Mesenchymal stem cell (in vitro differentiated cells and primary cell): ENCODE measurements around the gene PKN2.

Source experiments
- DNase-seq: peaks from one replicate; pipeline ENCODE4 v3.0.0-alpha.2; 2013
- H2AFZ ChIP-seq: one replicate; pipeline ENCODE4 v1.6.1; 2013; ENCODE audit warnings: low read depth, mild to moderate bottlenecking, control low read depth, inconsistent platforms, low read length, moderate library complexity
- H2AK5ac ChIP-seq: 2 replicates; pipeline ENCODE4 v1.6.1; 2013; ENCODE audit warnings: low read length, moderate library complexity, mild to moderate bottlenecking, inconsistent platforms; ENCODE audit not compliant: severe bottlenecking
- H2BK120ac ChIP-seq: one replicate; pipeline ENCODE4 v1.6.1; 2013; ENCODE audit warnings: low read depth, mild to moderate bottlenecking, inconsistent platforms, low read length, moderate library complexity
- H2BK12ac ChIP-seq, 2 experiments: one replicate each; pipeline ENCODE4 v1.6.1; 2013; ENCODE audit warnings: inconsistent platforms in 2 of 2, low read length in 2 of 2, mild to moderate bottlenecking in 2 of 2, moderate library complexity in 2 of 2, control low read depth in 1 of 2
- H2BK15ac ChIP-seq: one replicate; pipeline ENCODE4 v1.6.1; 2013; ENCODE audit warnings: mild to moderate bottlenecking, low read depth, inconsistent platforms; ENCODE audit not compliant: poor library complexity, severe bottlenecking
- H2BK5ac ChIP-seq: 2 replicates; pipeline ENCODE4 v1.6.1; 2013; ENCODE audit warnings: low read depth, mild to moderate bottlenecking, low read length, control low read depth, inconsistent platforms; ENCODE audit not compliant: poor library complexity, severe bottlenecking
- H3K14ac ChIP-seq, 2 experiments: one replicate each; pipeline ENCODE4 v1.6.1; 2013; ENCODE audit warnings: inconsistent platforms in 2 of 2, low read length in 2 of 2, control low read depth in 1 of 2, mild to moderate bottlenecking in 1 of 2, moderate library complexity in 1 of 2
- H3K18ac ChIP-seq, 2 experiments: one replicate each; pipeline ENCODE4 v1.6.1; 2013; ENCODE audit warnings: inconsistent platforms in 2 of 2, low read length in 2 of 2, control low read depth in 1 of 2, low read depth in 1 of 2, mild to moderate bottlenecking in 1 of 2
- H3K23ac ChIP-seq, 2 experiments: one replicate each; pipeline ENCODE4 v1.6.1; 2013; ENCODE audit warnings: inconsistent platforms in 2 of 2, low read length in 2 of 2, mild to moderate bottlenecking in 2 of 2, moderate library complexity in 2 of 2, control low read depth in 1 of 2
- H3K27ac ChIP-seq: 2 replicates; pipeline ENCODE4 v1.5.1; 2013; ENCODE audit warnings: mild to moderate bottlenecking, moderate library complexity, low read length, control low read depth, inconsistent platforms; ENCODE audit not compliant: poor library complexity, severe bottlenecking
- H3K27me3 ChIP-seq, 2 experiments: 2 replicates each; pipeline versions ENCODE4 v1.6.1 to v1.7.0; 2013; ENCODE audit warnings: low read length in 2 of 2, mild to moderate bottlenecking in 2 of 2, moderate library complexity in 2 of 2, control low read depth in 1 of 2, inconsistent platforms in 1 of 2; ENCODE audit not compliant: control insufficient read depth in 1 of 2, insufficient read depth in 1 of 2
- H3K36me3 ChIP-seq, 2 experiments: 2 replicates each; pipeline versions ENCODE4 v1.6.1 to v1.7.0; 2013; ENCODE audit warnings: low read length in 2 of 2, control low read depth in 1 of 2, inconsistent platforms in 1 of 2, low read depth in 1 of 2, mild to moderate bottlenecking in 1 of 2; ENCODE audit not compliant: insufficient read depth in 2 of 2, control insufficient read depth in 1 of 2
- H3K4ac ChIP-seq, 2 experiments: one replicate each; pipeline ENCODE4 v1.6.1; 2013; ENCODE audit warnings: inconsistent platforms in 2 of 2, low read length in 2 of 2, mild to moderate bottlenecking in 2 of 2, moderate library complexity in 2 of 2, control low read depth in 1 of 2, low read depth in 1 of 2
- H3K4me1 ChIP-seq: 2 replicates; pipeline ENCODE4 v1.6.1; 2013; ENCODE audit warnings: low read depth, low read length, control low read depth; ENCODE audit not compliant: control insufficient read depth, insufficient read depth
- H3K4me2 ChIP-seq: 2 replicates; pipeline ENCODE4 v1.6.1; 2013; ENCODE audit warnings: low read length, mild to moderate bottlenecking, inconsistent platforms; ENCODE audit not compliant: poor library complexity, severe bottlenecking
- H3K4me3 ChIP-seq, 2 experiments: 2 replicates each; pipeline versions ENCODE4 v1.5.1 to v1.7.0; 2013; ENCODE audit warnings: low read length in 2 of 2, mild to moderate bottlenecking in 2 of 2, control low read depth in 1 of 2, low read depth in 1 of 2; ENCODE audit not compliant: insufficient read depth in 1 of 2
- H3K79me1 ChIP-seq: replicated peaks from 2 replicates; pipeline ENCODE4 v1.6.1; 2013; ENCODE audit warnings: mild to moderate bottlenecking, control low read depth, low read length, inconsistent platforms; ENCODE audit not compliant: poor library complexity, severe bottlenecking
- H3K9ac ChIP-seq: 2 replicates; pipeline ENCODE4 v1.7.0; 2013; ENCODE audit warnings: mild to moderate bottlenecking, low read length, moderate library complexity
- H3K9me3 ChIP-seq: 2 replicates; pipeline ENCODE4 v1.7.0; 2013; ENCODE audit warnings: mild to moderate bottlenecking, low read length; ENCODE audit not compliant: control insufficient read depth
- H4K8ac ChIP-seq: one replicate; pipeline ENCODE4 v1.6.1; 2013; ENCODE audit warnings: inconsistent platforms, mild to moderate bottlenecking, low read length, moderate library complexity
- H4K91ac ChIP-seq: one replicate; pipeline ENCODE4 v1.6.1; 2013; ENCODE audit warnings: mild to moderate bottlenecking, low read length, inconsistent platforms
- WGBS: methylation state at CpG from one replicate; pipeline ENCODE4 v1.1.7; 2013; ENCODE audit warnings: mixed read lengths; 5-methylcytosine and 5-hydroxymethylcytosine counted together

The PKN2 gene

DNA sequence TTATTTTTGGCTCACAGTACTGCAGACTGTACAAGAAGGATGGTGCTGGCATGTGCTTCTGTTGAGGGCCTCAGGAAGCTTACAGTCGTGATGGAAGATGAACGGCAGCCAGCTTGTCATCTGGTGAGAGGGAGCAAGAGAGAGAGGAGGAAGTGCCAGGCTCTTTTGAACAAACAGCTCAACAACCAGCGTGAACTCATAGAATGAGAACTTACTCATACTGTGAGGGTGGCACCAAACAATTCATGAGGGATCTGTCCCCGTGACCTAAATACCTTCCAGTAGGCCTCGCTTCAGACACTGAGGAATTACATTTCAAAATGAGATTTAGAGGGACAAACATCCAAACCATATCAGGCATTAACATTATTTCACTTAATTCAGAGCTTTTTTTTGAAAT is 84.7 kb downstream of the PKN2 start:
- Histone ChIP-seq H3K4me3 (no peak overlapping the region), H2AK5ac (no peak overlapping the region), H3K9ac (no peak overlapping the region), H2AFZ (no peak overlapping the region), H3K23ac (no peak overlapping the region), H2BK120ac (no peak overlapping the region), H3K36me3 (peaks cover 0 to 34% of the 10 kb centered on the region in 2 experiments), H3K4me1 (peaks cover 4% of the 10 kb centered on the region), H3K14ac (no peak overlapping the region), H3K27ac (no peak overlapping the region), H4K8ac (no peak overlapping the region), H3K4ac (no peak overlapping the region), H2BK15ac (no peak overlapping the region), H2BK12ac (no peak overlapping the region), H3K27me3 (no peaks in the 10 kb centered on the region), H2BK5ac (no peak overlapping the region), H3K4me2 (no peak overlapping the region), H4K91ac (no peak overlapping the region), H3K18ac (no peak overlapping the region), H3K9me3 (no peaks in the 10 kb centered on the region), H3K79me1 (peaks cover 13% of the 10 kb centered on the region)
- WGBS = 93% methylated on average over 5 of the region's 5 CpGs
- no peak for DNase-seq

- Histone ChIP-seq H3K9ac (no peak overlapping the region), H3K27ac (peak overlapping the region; percentile 70), H2BK15ac (no peak overlapping the region), H3K4me1 (peaks cover 4% of the 10 kb centered on the region), H3K14ac (no peak overlapping the region), H3K18ac (no peak overlapping the region), H3K23ac (no peak overlapping the region), H3K4me3 (no peak overlapping the region), H2AFZ (no peak overlapping the region), H3K36me3 (peaks cover 0 to 65% of the 10 kb centered on the region in 2 experiments), H4K91ac (no peak overlapping the region), H2BK12ac (no peak overlapping the region), H2BK5ac (no peak overlapping the region), H2BK120ac (no peak overlapping the region), H3K79me1 (peaks cover 14% of the 10 kb centered on the region), H3K4me2 (no peak overlapping the region), H3K9me3 (no peaks in the 10 kb centered on the region), H2AK5ac (no peak overlapping the region), H3K27me3 (no peaks in the 10 kb centered on the region), H4K8ac (no peak overlapping the region), H3K4ac (no peak overlapping the region)
- WGBS = no CpG with 5 or more reads among the region's 3 CpGs
- DNase-seq = peak; percentile 65
Observed at GRCh38 chr1:88773540-88774150, 89.6 kb downstream of the PKN2 start.

GRCh38 chr1:88774151-88774556 is 90.1 kb downstream of the PKN2 start:
- Histone ChIP-seq H3K14ac (no peak overlapping the region), H3K9ac (no peak overlapping the region), H3K27ac (peak overlapping the region; percentile 70), H2BK5ac (no peak overlapping the region), H3K4me2 (no peak overlapping the region), H4K91ac (no peak overlapping the region), H2AK5ac (no peak overlapping the region), H2AFZ (no peak overlapping the region), H3K18ac (no peak overlapping the region), H2BK15ac (no peak overlapping the region), H3K36me3 (peaks cover 0 to 64% of the 10 kb centered on the region in 2 experiments), H3K23ac (no peak overlapping the region), H2BK12ac (no peak overlapping the region), H2BK120ac (no peak overlapping the region), H3K4me3 (no peak overlapping the region), H4K8ac (no peak overlapping the region), H3K27me3 (no peaks in the 10 kb centered on the region), H3K9me3 (no peaks in the 10 kb centered on the region), H3K4me1 (peaks cover 4% of the 10 kb centered on the region), H3K79me1 (peaks cover 16% of the 10 kb centered on the region), H3K4ac (no peak overlapping the region)
- WGBS = 100% methylated on average over 1 of the region's 1 CpG
- DNase-seq = no peak

DNA sequence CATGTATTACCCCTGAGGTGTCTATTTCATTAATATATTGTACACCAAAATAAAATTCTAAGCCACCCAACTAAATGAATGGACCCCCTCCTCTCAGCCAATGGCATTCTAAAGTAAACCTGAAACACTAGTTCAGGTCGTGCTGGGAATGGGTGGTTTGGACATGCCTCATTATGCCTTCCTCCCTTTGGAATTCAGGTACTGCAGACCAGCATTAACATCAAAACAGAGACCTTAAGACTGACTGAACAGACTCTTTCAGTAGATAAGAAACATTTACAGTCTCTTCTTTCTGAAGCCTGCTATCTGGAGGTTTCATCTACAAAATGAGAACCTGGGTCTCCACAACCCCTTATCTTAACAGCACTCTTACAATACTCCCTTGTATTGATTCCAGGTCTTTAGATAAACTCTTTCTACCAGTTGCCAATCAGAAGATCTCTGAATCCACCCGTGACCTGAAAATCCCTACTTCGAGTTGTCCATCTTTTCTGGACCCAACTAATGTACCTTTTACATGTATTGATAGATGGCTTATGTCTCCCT is 93.6 kb downstream of the PKN2 start:
- Histone ChIP-seq H2BK5ac (no peak overlapping the region), H3K18ac (no peak overlapping the region), H3K9ac (no peak overlapping the region), H3K27me3 (no peaks in the 10 kb centered on the region), H2BK120ac (no peak overlapping the region), H3K4me2 (no peak overlapping the region), H3K23ac (no peak overlapping the region), H2AK5ac (no peak overlapping the region), H3K4me1 (peaks cover 4% of the 10 kb centered on the region), H2BK12ac (no peak overlapping the region), H3K4me3 (no peak overlapping the region), H2BK15ac (no peak overlapping the region), H2AFZ (no peak overlapping the region), H3K27ac (no peak overlapping the region), H3K36me3 (peaks cover 0 to 68% of the 10 kb centered on the region in 2 experiments), H4K91ac (no peak overlapping the region), H3K79me1 (peaks cover 16% of the 10 kb centered on the region), H4K8ac (no peak overlapping the region), H3K9me3 (no peaks in the 10 kb centered on the region), H3K14ac (no peak overlapping the region), H3K4ac (no peak overlapping the region)
- 80% methylated on average over 3 of the region's 3 CpGs for WGBS
- DNase-seq = no peak
